Cardiac fibroblast (primary cell): ENCODE results near the gene PEPD.

Experiments
- DNase-seq, 2 donors: peaks; one replicate each; pipeline versions ENCODE4 v3.0.0 to v3.0.0-alpha.2; 2010; ENCODE audit warnings: low read depth in 2 of 2
- H3K4me3 ChIP-seq, 2 donors: replicated peaks in 1 of 2; 1 replicate in 1 of 2; 2 replicates in 1 of 2; pipeline ENCODE4 v1.5.1; 2011; ENCODE audit warnings: low read depth in 2 of 2, low read length in 2 of 2, mild to moderate bottlenecking in 2 of 2, moderate library complexity in 1 of 2
- CTCF ChIP-seq: IDR thresholded peaks from one replicate; pipeline ENCODE4 v1.5.1; 2011; ENCODE audit warnings: low read depth, mild to moderate bottlenecking, low read length, inconsistent platforms

The PEPD gene

GRCh38 chr19:33362508-33363228 lies 158.9 kb downstream of the PEPD start:
- DNase-seq, result no peak
- no peak for TF ChIP-seq CTCF

GRCh38 chr19:33359581-33359980 lies 162.0 kb downstream of the PEPD start:
- H3K4me3 ChIP-seq, result no peak overlapping the region
- no peak for DNase-seq
- TF ChIP-seq CTCF, result no peak

More at GRCh38 chr19:33362508-33363228, 158.9 kb downstream of the PEPD start:
- H3K4me3 ChIP-seq, result no peak overlapping the region

GRCh38 chr19:33358408-33358807 lies 163.2 kb downstream of the PEPD start:
- DNase-seq, result no peak
- H3K4me3 ChIP-seq, result no peak overlapping the region
- no peak for TF ChIP-seq CTCF

- H3K4me3 ChIP-seq, result no peak overlapping the region
- TF ChIP-seq CTCF, result no peak
These were observed 164.0 kb downstream of the PEPD start for GRCh38 chr19:33357556-33357955.

GRCh38 chr19:33355535-33355934 lies 166.1 kb downstream of the PEPD start:
- no peak for DNase-seq
- TF ChIP-seq CTCF, result no peak

More at GRCh38 chr19:33357556-33357955, 164.0 kb downstream of the PEPD start:
- no peak for DNase-seq

GRCh38 chr19:33350538-33351309 lies 170.9 kb downstream of the PEPD start:
- no peak overlapping the region for H3K4me3 ChIP-seq
- no peak for TF ChIP-seq CTCF
- peak; percentile 79 for DNase-seq

More at GRCh38 chr19:33355535-33355934, 166.1 kb downstream of the PEPD start:
- no peak overlapping the region for H3K4me3 ChIP-seq
